ENCODE results near the gene KDELR1.

KDELR1 gene

GRCh38 chr19:48341515-48342413, 49.6 kb downstream of the KDELR1 start:
- no peak for DNase-seq

DNA sequence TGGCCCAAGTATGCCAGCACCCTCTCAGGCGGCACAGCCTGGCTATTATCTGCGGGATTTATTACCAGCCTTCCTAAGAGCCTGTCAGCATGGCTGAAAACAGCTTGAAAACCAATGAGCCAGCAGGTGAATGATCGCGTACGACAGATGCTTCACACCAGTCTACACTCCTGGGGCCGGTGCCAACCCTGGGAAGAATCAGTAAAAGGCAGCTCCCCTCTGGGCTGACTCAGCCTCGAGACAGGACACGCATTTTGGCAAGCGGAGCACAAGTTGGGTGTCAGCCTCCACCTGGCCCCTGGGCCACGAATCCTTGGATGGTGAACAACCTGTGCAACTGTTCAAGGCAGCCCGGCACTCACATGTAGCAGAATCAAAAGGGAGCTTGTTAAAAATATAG, 50.4 kb downstream of the KDELR1 start:
- no peak for DNase-seq

- no peak for DNase-seq
These were observed 52.4 kb downstream of the KDELR1 start for GRCh38 chr19:48338802-48339503.

DNA sequence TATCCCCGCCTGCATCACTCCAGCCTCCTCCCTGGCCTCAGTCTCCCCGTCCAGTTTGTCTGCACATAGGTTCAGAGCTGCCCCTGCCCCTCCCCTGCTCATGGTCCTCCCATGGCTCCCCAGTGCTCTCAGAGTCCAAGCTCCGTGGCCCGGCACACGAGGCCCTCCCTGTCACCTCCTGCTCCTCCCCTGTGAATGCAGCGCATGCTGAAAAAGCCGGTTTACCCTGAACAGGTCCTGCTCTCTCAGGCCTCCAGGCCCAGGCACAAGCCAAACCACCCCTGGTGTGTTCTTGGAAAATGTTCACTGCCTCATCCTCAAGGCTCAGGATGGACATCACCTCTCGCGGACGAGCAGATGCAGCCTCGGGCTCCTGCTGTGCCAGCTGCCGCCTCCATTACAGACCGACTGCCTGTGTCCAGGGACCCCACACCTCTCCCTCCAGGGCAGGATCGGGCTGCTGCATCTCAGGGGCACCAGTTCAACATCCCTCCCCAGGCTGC, 53.0 kb downstream of the KDELR1 start:
- no peak for DNase-seq

DNA sequence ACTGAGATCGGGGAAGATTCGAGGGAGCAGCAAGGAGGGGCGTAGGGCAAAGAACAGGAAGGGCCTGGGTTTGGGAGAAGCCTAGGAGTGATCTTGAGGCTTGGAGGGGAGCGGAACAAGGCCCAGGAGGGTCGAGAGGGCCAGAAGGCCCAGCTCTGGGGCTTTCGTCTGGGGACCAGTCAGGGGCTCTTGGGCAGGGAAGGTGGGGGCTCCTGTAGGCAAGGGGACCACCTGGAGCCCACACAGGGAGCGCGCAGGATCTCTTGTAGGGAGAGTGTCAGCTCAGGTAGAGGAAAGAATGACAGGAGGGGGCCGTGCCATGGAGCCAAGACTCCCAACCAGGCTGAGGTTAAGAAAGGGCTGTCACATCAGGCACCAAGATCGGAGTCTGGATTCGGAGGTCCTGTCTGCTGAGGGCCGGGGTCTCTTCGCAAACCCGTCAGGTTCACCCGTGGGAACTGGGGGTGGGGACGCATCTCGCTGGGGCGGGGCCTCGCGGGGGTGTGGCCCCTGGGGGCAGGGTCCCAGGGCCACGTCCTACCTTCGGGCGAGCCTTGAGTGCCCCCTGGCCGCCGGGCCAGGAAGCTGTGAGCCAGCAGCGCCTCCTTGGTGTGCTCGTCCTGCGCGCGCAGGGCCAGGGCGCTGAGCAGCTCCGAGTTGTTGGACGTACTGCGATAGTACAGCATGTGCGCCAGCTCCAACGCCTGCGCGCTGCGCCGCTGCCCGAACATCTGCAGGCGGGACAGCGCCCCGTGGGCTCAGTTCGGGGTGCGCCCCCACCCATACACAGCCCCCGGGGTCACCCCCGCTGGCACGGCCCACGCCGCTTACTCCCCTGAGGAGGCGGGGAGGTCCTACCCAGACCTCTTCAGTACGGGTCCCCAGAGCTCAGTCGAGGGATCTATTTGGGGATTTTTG, 57.6 kb downstream of the KDELR1 start:
- DNase-seq: peak; percentile 96

DNA sequence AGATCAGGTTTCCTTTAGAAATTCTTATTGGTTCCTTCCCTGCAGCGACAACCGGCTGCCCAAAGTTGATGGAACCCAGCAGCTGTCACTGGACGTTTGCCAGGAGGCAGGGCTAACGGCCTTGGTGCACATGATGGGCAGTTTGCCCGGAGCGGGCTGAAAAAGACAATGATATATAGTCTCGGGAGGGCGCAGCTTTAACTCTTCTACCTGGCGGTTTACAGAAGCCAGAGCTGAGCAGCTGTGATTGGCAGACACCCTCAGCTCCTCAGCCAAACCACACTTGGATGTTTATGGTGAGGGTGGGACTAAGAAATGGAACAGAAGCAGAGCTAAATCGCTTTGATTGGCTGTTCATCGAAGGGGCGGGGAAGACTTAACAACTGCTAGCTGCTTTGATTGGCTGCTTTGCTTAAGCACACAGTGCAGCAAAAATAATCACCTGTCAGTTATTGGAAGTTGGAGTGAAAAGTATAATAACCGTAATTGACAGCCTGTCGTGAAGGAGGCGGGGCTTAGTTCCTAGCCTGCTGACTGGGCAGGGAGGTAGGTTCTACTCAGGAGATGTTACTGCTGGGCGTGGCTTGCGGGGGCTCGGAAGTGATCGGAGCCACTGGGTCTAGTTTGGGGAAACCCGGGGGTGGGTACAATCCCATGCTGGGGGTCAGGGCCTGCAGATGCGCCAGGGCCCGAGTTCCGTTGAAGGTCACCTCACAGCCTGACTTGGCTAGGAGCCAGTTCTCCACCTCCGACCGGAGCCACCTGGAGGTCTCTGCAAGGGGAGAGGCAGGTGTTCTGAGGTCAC, 58.5 kb downstream of the KDELR1 start:
- DNase-seq: peak; percentile 99

All from CD4-positive, alpha-beta T cell treated with Interleukin-15 for 1 hour (primary cell).